ENCODE measurements around the gene PYY.

DNA sequence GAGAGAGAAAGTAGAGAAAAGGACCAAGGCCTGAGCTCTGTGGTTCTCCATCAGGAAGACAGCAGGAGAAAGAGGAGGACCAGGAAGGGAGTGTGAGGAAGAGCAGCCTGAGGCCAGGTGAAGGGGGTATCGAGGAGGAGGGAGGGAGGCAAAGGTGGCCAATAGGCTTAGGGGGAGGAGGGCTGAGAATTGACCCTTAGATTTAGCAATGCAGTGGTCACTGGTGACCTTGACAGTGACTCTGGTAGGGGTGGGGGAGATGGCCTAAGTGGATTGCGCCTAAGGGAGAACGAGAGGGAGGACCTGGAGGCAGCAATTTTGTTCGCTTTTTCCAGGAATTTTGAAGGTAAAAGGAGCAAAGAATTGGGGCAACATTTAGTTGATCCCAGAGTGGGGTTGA lies 45.3 kb upstream of the PYY start:
- TF ChIP-seq EZH2 (IDR thresholded peaks at IDR 0.05; ENCODE audit: borderline replicate concordance, insufficient read depth, low read length, poor library complexity, severe bottlenecking) (no peak), MXI1 (conservative IDR thresholded peaks at IDR 0.05; ENCODE audit: poor library complexity, severe bottlenecking) (no peak)
- TF ChIP-seq, protein P1, sequence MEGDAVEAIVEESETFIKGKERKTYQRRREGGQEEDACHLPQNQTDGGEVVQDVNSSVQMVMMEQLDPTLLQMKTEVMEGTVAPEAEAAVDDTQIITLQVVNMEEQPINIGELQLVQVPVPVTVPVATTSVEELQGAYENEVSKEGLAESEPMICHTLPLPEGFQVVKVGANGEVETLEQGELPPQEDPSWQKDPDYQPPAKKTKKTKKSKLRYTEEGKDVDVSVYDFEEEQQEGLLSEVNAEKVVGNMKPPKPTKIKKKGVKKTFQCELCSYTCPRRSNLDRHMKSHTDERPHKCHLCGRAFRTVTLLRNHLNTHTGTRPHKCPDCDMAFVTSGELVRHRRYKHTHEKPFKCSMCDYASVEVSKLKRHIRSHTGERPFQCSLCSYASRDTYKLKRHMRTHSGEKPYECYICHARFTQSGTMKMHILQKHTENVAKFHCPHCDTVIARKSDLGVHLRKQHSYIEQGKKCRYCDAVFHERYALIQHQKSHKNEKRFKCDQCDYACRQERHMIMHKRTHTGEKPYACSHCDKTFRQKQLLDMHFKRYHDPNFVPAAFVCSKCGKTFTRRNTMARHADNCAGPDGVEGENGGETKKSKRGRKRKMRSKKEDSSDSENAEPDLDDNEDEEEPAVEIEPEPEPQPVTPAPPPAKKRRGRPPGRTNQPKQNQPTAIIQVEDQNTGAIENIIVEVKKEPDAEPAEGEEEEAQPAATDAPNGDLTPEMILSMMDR (IDR thresholded peaks at IDR 0.05; ENCODE audit: poor library complexity, severe bottlenecking), result no peak

All from neural cell (in vitro differentiated cells).